HG03558 (cell line): Measurements from ENCODE around the gene SMIM26.
"Not testable (repeated sequence)": the region's sequence is repeated elsewhere in the genome, so short reads cannot be mapped to it uniquely, and the experiment has no call there.

Experiments used
- ATAC-seq: cut with Tn5 transposase; IDR thresholded peaks from one replicate; pipeline ENCODE4 v1.9.1; 2021; ENCODE audit warnings: moderate number of reproducible peaks; ENCODE audit not compliant: unreplicated experiment; ENCODE audit errors: extremely low read depth

The SMIM26 gene, protein sequence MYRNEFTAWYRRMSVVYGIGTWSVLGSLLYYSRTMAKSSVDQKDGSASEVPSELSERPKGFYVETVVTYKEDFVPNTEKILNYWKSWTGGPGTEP

DNA sequence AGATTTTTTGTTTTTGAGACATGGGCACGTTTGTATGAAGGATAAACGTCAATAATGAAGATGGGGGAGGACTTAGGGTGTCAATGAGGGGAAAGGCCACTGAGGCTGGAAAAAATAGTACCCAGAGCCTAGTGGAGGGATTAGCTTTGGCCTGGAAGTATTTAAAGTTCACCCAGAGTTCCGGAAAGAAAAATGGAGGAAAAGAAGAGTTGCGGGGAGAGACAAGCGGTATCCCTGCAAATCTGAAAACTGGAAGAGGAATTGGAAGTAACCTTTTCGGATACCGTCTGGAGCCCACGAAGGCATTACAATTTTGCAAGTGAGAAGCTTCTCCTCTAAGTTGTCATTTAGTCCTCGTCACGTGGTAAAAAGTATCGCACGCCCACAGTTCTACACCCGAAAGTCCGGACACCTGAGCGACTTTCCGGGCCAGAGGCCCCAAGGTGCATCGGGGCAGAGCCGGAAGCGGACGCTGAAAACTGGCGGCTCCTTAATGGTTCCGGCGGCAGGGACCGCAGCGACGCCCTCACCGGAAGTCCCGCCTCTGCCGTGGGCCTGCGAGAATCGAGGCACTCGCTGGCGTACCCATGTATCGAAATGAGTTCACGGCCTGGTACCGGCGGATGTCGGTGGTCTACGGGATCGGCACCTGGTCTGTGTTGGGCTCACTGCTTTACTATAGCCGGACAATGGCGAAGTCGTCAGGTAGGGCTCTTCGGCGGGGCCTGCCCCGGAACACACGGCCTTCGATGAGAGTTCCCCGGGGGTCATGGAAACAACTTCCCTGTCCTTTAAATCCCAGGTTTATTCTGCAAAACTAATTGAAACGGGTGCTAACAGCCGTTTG lies at the start of gene SMIM26:
SMIM26 (plus strand) TSS at position 541 of the 847 bp plus-strand sequence; CDS start at position 588, 47 bp downstream.
- peak; percentile 96 for ATAC-seq

DNA sequence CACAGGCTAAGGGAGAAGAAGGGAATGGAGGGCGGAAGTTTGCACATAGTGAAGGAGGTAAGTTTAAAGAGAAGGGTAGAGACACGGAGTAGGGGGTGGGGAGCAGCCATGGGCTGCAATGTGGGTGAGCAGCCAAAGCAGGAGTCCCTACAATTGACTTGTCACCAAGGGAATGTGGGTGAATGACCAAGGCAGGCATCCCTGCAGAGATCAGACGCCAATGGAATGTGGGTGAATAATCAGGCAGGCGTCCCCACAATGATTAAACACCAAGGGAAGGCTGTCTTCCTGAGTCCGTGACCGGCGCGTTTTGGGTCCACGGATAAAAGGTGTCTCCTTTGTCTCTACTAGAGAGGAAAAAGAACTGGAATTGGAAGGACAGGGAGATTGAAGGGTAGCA lies 45.2 kb upstream of the SMIM26 start:
- not testable (repeated sequence) for ATAC-seq

DNA sequence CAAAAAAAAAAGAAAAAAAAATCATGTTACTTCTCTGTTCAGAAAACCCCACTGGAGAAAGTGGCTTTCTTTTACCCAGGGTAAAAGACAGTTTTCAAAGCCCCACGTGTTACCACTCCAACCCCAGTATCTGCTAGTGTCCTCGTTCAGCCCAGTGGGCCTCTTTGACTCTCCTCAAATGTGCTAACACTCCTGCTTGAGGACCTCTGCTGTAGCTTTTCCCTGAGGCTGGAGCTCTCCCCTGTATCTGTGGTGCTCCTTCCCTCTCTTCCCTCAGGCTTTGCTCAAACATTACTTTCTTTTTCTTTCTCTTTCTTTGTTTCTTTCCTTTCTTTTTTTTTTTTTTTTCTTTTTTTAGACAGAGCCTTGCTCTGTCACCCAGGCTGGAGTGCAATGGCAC lies 44.2 kb upstream of the SMIM26 start:
- no peak for ATAC-seq

DNA sequence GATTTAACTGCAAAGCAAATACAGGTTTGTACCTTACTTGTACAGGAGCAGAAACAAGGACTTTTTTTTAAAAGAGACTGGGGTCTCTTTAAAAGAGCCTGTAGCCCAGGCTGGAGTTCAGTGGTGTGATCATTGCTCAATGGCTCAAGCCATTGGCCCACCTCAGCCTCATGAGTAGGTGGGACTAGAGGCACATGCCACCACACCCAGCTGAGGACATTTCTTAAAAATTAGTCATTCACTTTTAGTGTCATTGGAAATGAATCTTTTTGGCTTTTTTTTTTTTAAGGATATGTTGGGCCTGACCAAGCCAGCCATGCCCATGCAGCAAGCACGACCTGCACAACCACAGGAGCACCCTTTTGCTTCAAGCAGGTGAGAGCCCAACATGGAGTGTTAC lies 42.6 kb upstream of the SMIM26 start:
- ATAC-seq = no peak

DNA sequence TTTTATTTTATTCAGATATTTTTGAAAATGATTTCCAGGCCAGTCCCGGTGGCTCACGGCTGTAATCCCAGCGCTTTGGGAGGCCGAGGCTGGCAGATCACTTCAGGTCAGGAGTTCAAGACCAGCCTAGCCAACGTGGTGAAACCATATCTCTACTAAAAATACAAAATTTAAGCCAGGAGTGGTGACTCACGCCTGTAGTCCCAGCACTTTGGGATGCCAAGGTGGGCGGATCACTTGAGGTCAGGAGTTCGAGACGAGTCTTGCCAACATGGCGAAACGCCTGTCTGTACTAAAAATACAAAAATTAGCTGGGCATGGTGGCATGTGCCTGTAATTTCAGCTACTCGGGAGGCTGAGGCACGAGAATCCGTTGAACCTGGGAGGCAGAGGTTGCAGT lies 40.5 kb upstream of the SMIM26 start:
- ATAC-seq = not testable (repeated sequence)

DNA sequence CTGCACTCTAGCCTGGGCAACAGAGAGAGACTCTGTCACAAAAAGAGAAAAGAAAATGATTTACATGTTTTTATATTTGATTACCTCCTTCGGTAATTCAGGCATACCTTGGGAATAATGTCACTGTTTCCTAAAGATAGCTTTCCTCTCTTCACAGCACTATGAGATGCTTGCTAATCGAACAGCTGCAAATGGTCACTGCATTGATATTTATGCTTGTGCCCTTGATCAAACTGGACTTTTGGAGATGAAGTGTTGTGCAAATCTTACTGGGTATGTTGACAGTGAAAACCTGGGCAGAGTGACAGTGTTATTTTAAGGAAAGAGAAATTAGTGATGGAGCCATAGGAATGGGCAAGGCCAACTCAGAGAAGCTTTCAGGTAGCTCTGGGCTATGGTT lies 39.9 kb upstream of the SMIM26 start:
- no peak for ATAC-seq

DNA sequence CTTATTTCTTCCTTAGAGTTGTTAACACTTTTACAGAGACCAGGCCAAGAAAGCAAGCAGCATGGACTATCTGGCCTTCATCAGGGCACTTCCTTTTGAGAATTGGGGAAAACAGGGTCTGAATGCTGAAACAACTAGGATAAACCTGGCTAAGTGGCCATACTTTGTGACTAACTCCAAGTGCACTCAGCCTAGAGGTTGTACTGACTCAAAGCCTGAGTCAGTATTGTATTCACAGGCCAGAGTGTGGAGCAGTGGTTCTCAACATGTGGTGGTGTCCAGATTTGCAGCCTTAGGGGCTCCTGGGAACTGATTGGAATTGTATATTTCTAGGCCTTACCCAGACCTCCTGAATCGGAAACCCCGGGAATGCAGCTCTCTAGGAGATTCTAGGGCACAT lies 39.4 kb upstream of the SMIM26 start:
- no peak for ATAC-seq

DNA sequence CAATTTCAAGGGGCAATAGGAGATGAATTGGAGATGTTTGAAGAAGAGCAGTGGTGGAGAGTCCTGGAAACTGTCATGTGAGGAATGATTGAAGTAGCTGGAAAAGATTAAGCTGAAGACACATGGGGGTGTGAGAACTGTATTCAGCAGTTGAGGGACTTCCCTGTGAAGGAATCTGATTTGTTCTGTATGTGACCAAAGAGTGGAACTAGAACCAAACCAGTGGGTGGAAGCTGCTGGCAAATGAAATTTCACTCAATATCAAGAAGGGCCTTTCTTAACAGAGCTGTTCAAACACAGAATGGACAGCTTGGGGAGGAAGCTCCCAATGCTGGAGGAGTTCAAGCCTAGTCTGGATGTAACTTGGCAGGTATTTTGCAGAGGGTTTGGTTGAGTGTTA lies 38.2 kb upstream of the SMIM26 start:
- no peak for ATAC-seq

DNA sequence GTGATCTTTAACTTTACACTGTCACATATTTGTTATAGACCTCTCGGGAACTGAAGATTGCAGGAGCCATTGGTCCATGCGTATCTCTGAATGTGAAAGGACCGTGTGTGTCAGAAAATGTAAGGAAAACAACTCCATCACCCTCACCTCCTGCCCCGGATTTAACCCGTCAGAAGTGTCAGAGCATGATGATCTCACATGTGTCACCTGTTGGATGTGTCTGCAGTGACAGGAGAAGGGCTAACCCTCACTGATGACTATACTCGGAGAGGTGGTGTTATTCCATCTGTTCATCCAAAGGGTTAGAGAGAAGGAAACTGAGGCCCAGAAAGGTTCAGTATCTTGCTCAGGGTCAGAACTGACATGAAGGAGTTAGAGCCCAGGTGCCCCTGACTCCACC lies 34.6 kb upstream of the SMIM26 start:
- ATAC-seq = no peak

DNA sequence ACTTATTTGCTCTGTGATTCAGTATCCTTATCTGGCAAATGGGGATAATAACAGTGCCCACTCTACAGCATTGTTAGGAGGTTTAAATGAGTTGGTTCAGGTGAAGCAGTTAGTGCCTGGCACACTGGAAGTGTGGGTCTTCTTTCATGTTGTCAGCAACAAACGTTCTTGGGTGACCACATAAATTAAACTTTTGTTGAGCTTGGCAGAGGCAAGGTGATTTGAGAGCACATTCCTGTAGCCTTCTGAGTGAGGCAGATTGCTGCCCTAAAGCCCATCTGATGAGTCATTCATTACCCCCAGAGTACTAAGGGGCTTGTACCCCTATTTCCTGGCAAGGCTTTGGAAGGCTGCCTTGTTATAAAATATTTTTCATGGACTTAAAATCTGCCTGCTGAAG lies 33.7 kb upstream of the SMIM26 start:
- no peak for ATAC-seq

DNA sequence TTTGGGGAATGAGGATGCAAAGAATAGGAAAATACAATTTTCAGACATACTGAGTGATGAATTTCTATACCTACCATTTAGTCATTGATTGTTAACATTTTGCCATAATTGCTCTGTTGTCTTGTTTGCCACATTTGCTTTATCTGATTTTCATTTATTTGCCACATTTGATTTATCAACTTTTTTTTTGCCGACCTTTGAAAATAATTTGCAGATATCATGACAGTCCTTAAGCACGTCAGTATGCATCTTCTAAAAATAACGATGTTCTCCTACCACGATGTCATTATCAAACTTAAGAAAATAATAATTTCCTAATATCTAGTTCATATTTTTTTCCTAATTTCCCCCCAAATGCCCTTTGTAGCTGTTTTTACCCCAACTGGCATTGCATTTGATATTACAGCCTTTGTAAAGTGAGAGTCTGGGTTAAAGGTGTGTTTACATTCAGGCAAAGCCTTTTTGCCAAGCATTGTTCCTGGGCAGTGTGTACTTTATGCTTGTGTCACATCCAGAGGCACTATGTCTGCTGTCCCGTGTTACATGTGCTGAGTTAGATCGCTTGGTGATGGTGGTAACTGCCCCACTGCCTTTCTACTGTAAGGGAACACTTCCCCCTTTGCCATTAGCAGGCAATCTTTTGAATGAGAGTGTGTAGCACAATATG lies 33.1 kb upstream of the SMIM26 start:
- no peak for ATAC-seq

DNA sequence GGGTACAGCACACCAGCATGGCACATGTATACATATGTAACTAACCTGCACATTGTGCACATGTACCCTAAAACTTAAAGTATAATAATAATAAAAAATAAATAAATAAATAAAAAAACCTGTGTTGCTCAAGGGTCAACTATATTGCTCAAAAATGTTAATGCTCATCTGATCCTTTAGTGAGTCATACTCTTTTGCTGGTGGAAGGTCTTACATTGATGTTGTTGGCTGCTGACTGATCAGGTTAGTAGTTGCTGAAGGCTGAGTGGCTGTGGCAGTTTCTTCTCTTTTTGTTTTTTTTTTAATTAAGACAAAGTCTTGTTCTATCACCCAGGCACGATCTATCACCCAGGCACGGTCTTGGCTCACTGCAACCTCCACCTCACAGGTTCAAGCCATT lies 29.6 kb upstream of the SMIM26 start:
- no peak for ATAC-seq

DNA sequence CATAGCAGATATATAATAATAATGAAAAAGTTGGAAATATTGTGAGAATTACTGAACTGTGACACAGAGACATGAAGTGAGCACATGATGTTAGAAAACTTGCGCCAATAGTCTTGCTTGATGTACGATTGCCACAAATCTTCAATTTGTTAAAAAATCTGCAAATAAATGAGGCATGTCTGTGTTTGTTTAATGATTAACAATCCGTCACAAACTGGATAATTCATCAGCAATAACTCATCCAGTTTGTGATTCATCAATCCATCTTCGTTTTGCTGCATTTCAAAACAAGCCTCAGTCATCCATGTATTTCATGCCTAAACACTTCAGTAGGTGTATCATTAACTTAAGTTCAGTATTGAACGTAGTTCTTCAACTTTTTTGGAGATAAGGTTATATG lies 25.5 kb upstream of the SMIM26 start:
- no peak for ATAC-seq

DNA sequence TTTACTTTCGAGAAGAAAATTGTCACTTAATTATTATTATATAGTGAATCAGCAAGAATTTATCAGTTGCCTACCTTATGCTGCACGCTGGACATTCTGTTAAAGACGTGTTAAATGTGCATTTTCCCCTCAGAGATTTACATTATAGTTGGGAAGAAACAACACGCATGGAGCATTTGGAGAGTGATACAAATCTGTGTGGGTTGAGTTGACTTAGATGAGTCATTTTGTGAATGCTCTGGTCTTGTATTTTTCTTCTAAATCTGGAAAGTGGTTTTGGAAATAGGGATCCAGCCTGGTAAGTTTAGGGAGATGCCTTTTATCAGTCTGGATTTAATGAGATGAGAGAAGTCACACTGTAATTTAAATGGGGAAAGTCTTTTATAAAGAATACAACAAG lies 24.0 kb upstream of the SMIM26 start:
- no peak for ATAC-seq

DNA sequence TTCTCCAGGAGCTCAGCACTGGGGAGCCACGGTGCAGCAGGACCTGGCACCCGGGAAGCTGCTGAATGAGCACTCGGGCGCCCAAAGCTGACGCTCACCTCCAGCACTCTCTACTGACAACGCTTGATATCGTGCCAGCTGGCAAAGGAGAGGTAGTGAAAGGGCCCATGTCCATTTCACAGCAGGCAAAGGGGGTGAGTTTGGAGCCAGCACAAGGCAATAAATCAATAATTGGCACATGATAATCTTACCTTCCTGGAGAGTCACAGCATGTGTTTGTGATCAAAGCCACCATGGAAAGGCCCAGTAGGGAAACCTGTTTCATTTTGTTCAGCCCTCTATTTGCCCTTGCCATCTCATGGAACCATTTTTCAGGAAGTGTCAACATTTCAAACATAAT lies 23.3 kb upstream of the SMIM26 start:
- ATAC-seq = no peak

DNA sequence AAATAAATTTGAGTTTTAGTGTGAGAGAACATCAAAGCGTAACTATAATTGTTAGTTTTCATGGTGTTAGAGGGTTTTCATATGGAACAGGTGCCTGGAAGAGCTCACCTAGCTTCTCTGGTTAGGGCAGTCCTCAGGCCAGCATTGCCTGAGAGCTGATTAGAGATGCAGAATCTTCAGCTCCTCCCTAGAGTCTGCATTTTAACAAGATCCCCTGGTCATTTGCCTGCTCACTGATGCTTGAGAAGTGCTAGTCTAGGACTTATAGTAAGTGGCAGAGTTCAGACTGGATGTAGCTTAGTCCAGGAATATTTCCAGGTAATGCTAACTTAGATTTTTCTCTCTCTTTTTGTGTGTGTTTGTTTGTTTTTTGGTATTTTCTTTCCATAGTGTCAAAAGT lies 21.7 kb upstream of the SMIM26 start:
- ATAC-seq = no peak

DNA sequence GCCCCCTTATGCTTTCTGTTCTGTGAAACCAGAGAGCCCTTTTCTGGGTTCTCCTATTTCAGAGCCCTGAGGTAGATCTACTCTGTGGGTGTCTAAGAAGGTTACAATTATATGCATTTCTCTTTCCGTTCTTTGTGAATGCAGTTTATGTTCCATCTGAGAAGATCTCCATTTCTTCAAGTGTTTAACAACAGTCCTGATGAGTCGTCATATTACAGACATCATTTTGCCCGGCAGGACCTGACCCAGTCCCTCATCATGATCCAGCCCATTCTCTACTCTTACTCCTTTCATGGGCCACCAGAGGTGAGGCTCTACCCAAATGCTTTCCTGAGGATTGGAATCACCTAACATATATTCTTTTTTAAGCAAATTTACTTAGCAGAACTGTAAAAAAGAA lies 18.8 kb upstream of the SMIM26 start:
- no peak for ATAC-seq

DNA sequence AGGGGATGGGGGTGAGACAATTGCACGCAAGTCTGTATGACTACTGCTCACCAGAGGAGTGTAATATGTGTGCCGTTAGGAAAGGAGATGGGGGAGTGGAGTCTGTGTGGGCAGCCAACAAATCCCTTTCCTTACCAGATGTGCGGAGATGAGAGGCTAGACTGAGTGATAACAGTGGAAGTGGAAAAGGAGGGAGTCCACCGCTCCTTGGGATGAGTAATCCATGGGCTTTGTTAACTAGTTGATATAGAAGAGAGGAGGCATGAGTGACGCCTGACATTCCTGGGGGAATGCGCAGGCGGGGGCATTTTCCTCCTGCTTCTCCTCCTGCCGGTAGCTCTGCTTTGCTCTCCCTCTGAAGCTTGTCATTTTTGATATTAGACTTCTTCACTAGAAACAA lies 13.5 kb upstream of the SMIM26 start:
- no peak for ATAC-seq

DNA sequence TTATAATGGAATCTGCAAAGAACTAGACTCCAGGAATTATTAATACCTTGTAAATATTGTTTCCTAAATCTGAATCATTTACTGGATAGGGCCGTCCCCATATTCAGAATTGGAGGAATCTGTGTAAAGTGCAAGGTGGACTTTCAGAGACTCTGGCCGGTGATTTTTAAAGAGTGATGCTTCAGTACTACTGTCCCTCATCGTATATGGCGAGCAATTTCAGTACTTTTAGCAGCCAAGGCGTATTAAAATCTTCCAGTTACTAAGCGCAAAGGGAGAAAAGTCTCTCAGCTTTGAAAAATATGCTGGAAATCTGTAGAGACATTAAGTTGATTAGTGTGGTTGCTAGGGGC lies 483 bp downstream of the SMIM26 start:
- ATAC-seq = no peak

DNA sequence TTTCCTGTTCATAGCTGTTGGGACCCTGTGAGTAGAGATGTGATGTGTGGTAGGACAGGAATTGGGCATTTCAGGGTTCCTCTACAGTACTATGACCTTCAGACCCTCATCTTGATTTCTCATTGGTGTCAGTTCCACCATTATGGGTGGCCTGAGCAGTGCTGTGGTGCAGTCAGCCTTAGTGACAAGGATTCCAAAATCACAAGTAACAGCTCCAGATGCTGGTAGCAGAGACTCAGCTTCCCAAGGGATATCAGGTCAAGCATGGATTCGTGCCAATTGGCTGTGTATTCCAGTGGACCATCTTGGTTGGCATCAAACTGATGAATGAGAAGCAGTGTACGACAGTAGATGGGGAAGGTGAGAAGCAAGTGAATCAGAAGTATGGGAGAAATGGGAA lies 3.8 kb downstream of the SMIM26 start:
- ATAC-seq = no peak

DNA sequence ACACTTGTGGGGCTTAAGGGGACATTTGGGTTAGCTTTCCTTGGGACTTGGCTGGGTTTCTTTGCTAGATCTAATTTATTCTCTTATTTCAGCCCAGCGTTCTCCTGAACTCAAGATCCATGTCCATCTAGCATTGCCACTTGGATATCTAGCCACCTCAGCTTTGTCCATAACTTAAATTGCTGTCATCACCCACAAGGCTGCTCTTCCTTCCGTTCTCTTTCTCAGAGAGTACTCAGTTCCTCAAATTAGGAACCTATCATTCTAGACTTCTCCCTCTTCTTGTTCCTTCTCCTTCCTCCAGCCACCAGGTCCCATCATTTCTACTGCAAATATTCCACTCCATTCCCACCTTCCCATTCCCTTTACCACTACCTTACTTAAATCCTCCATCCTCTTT lies 4.3 kb downstream of the SMIM26 start:
- ATAC-seq = no peak

DNA sequence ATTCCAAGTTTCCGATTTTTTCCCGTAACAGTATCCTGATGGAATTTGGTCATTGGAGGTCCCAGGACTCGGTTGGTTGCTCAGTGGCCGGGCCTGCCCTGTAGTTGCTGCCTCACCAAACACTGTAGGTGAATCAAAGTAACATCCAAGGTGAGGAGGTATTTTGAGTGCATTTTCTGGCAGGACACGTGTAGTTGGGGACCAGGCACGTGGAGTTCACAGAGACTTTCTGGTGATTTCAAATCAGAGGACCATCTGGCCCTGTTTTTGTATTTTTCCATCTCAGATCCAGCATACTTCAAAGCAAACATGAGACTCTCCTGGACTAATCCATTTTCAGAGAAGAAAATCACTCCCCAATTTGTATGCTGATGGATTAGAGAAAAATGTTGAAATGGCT lies 10.7 kb downstream of the SMIM26 start:
- ATAC-seq = no peak
